Keratinocyte (primary cell): ENCODE data around the gene SHC1. TPM values are rescaled to one million over a fixed set of nuclear protein-coding genes. Genes with fewer than 3 reads are reported as not detected.
A peak's percentile ranks its signal among the peaks of the same experiment; 100 is the strongest.

Experiments
- DNase-seq: peaks from one replicate; pipeline ENCODE4 v3.0.0-alpha.2; 2011; ENCODE audit warnings: low read depth, missing footprints, low spot score
- FAIRE-seq: peaks from 2 replicates; lab custom pipeline; 2011; peaks lifted over from hg19 to GRCh38; lab: Jason Lieb, UNC
- H2AFZ ChIP-seq: 2 replicates; pipeline ENCODE4 v1.6.0; 2012; ENCODE audit warnings: low read length, control low read depth, inconsistent platforms; ENCODE audit not compliant: control insufficient read depth
- H3K27ac ChIP-seq: 2 replicates; pipeline ENCODE4 v1.5.1; 2011; ENCODE audit warnings: low read length; ENCODE audit not compliant: control insufficient read depth, insufficient read depth
- H3K27me3 ChIP-seq: 3 replicates; pipeline ENCODE4 v1.6.0; 2011; ENCODE audit warnings: low read length; ENCODE audit not compliant: control insufficient read depth, insufficient read depth; ENCODE audit errors: extremely low read depth
- H3K36me3 ChIP-seq, 2 experiments: 2 replicates in 1 of 2; 3 replicates in 1 of 2; pipeline ENCODE4 v1.5.1; 2011; ENCODE audit warnings: low read length in 2 of 2, mild to moderate bottlenecking in 1 of 2; ENCODE audit not compliant: control insufficient read depth in 2 of 2, insufficient read depth in 2 of 2; ENCODE audit errors: extremely low read depth in 1 of 2
- H3K4me1 ChIP-seq: 3 replicates; pipeline ENCODE4 v1.5.1; 2011; ENCODE audit warnings: low read length; ENCODE audit not compliant: control insufficient read depth, insufficient read depth; ENCODE audit errors: extremely low read depth
- H3K4me2 ChIP-seq: 3 replicates; pipeline ENCODE4 v1.6.0; 2011; ENCODE audit warnings: low read depth, low read length; ENCODE audit not compliant: control insufficient read depth, insufficient read depth; ENCODE audit errors: extremely low read depth
- H3K4me3 ChIP-seq, 3 experiments: fragments of 200-600 bp in 1 of 3; sonication (generic) in 1 of 3; 2 replicates in 2 of 3; 3 replicates in 1 of 3; pipeline ENCODE4 v1.5.1; 2011 to 2016; ENCODE audit warnings: low read length in 3 of 3, mild to moderate bottlenecking in 3 of 3, control low read depth in 2 of 3, inconsistent platforms in 1 of 3, low read depth in 1 of 3, mixed read lengths in 1 of 3, mixed run types in 1 of 3, moderate library complexity in 1 of 3; ENCODE audit not compliant: control insufficient read depth in 2 of 3, insufficient read depth in 2 of 3; ENCODE audit errors: extremely low read depth in 1 of 3
- H3K79me2 ChIP-seq: 2 replicates; pipeline ENCODE4 v1.6.0; 2012; ENCODE audit warnings: low read length; ENCODE audit not compliant: control insufficient read depth, insufficient read depth
- H3K9ac ChIP-seq: 3 replicates; pipeline ENCODE4 v1.6.0; 2011; ENCODE audit warnings: low read length; ENCODE audit not compliant: control insufficient read depth, insufficient read depth; ENCODE audit errors: extremely low read depth
- H3K9me1 ChIP-seq: 3 replicates; pipeline ENCODE4 v1.6.0; 2011; ENCODE audit warnings: low read length; ENCODE audit not compliant: control insufficient read depth, insufficient read depth; ENCODE audit errors: extremely low read depth
- H3K9me3 ChIP-seq: 2 replicates; pipeline ENCODE4 v1.5.1; 2012; ENCODE audit warnings: low read depth, low read length; ENCODE audit not compliant: control insufficient read depth
- H4K20me1 ChIP-seq: 3 replicates; pipeline ENCODE4 v1.6.0; 2011; ENCODE audit warnings: low read length; ENCODE audit not compliant: control insufficient read depth, insufficient read depth; ENCODE audit errors: extremely low read depth
- CTCF ChIP-seq, 3 experiments: IDR thresholded peaks in 1 of 3; conservative IDR thresholded peaks in 1 of 3; optimal IDR thresholded peaks in 1 of 3; 2 replicates in 2 of 3; 3 replicates in 1 of 3; pipeline versions ENCODE3 to v1.5.1; 2011; ENCODE audit warnings: low read length in 3 of 3, mild to moderate bottlenecking in 3 of 3, moderate library complexity in 2 of 3, control low read depth in 1 of 3, inconsistent platforms in 1 of 3; ENCODE audit not compliant: insufficient read depth in 2 of 3; ENCODE audit errors: extremely low read depth in 1 of 3
- EZH2 ChIP-seq: IDR thresholded peaks from one replicate; pipeline ENCODE4 v1.6.1; 2012; ENCODE audit warnings: inconsistent platforms, mild to moderate bottlenecking, low read length, moderate library complexity
- dilution Hi-C: fragments of 300-500 bp; cut with MboI; formaldehyde crosslinking; loops from one replicate; pipeline ENCODE4 v1.7.0; 2020; ENCODE audit warnings: low sequenced_read_pairs; ENCODE audit not compliant: extremely low pct_ligation_motif_present
- polyA minus RNA-seq, 3 experiments: library from RNA; depleted of rRNA, polyadenylated mRNA; stranded (reverse); fragments of >200 nt; gene quantifications; 1 replicate in 1 of 3; 2 replicates in 1 of 3; 3 replicates in 1 of 3; pipeline ENCODE4 v1.2.3, GENCODE V29; 2011
- polyA plus RNA-seq, 5 experiments: library from polyadenylated mRNA; depleted of rRNA in 3 of 5; stranded (reverse) in 3 of 5; stranded (forward) in 1 of 5; unstranded in 1 of 5; fragments of >200 nt; gene quantifications; 1 replicate in 1 of 5; 2 replicates in 3 of 5; 3 replicates in 1 of 5; pipeline versions ENCODE4 v1.2.1 to v1.2.3, GENCODE V29; 2011 to 2012; ENCODE audit warnings: missing spikeins in 2 of 5, low read depth in 1 of 5, low replicate concordance in 1 of 5

SHC1 gene, protein sequence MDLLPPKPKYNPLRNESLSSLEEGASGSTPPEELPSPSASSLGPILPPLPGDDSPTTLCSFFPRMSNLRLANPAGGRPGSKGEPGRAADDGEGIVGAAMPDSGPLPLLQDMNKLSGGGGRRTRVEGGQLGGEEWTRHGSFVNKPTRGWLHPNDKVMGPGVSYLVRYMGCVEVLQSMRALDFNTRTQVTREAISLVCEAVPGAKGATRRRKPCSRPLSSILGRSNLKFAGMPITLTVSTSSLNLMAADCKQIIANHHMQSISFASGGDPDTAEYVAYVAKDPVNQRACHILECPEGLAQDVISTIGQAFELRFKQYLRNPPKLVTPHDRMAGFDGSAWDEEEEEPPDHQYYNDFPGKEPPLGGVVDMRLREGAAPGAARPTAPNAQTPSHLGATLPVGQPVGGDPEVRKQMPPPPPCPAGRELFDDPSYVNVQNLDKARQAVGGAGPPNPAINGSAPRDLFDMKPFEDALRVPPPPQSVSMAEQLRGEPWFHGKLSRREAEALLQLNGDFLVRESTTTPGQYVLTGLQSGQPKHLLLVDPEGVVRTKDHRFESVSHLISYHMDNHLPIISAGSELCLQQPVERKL
- polyA plus RNA-seq (245 to 385 TPM (median 272 TPM) in 3 replicates), polyA minus RNA-seq (280 to 465 TPM (median 409 TPM) in 3 replicates)
- 41.9 TPM for polyA plus RNA-seq (2011; ENCODE audit: low read depth)
- 316 and 399 TPM in 2 replicates for polyA plus RNA-seq (2011; cell fraction: cytosol; rRNA removed)
- polyA plus RNA-seq (2011; cell fraction: nucleus; rRNA removed) = 637 and 800 TPM in 2 replicates
- polyA plus RNA-seq (2012; ENCODE audit: low replicate concordance) = 195 and 241 TPM in 2 replicates
- 214 TPM for polyA minus RNA-seq (2011; cell fraction: cytosol; rRNA and poly(A)+ RNA removed)
- 152 and 244 TPM in 2 replicates for polyA minus RNA-seq (2011; cell fraction: nucleus; rRNA and poly(A)+ RNA removed)

GRCh38 chr1:154970631-154971340 is at the start of gene SHC1:
Gene SHC1, minus strand, starts transcription at chr1:154970747. Its CDS starts 221 bp downstream, at chr1:154970526.
- TF ChIP-seq CTCF (optimal IDR thresholded peaks at IDR 0.05 in 1 of 3, IDR thresholded peaks at IDR 0.05 in 1 of 3, conservative IDR thresholded peaks at IDR 0.05 in 1 of 3; ENCODE audit: extremely low read depth in 1 of 3, insufficient read depth in 2 of 3, low read length in 3 of 3) (no peak), EZH2 (no peak)
- H3K4me1 ChIP-seq = peaks cover 50% of the 10 kb centered on the region

DNA sequence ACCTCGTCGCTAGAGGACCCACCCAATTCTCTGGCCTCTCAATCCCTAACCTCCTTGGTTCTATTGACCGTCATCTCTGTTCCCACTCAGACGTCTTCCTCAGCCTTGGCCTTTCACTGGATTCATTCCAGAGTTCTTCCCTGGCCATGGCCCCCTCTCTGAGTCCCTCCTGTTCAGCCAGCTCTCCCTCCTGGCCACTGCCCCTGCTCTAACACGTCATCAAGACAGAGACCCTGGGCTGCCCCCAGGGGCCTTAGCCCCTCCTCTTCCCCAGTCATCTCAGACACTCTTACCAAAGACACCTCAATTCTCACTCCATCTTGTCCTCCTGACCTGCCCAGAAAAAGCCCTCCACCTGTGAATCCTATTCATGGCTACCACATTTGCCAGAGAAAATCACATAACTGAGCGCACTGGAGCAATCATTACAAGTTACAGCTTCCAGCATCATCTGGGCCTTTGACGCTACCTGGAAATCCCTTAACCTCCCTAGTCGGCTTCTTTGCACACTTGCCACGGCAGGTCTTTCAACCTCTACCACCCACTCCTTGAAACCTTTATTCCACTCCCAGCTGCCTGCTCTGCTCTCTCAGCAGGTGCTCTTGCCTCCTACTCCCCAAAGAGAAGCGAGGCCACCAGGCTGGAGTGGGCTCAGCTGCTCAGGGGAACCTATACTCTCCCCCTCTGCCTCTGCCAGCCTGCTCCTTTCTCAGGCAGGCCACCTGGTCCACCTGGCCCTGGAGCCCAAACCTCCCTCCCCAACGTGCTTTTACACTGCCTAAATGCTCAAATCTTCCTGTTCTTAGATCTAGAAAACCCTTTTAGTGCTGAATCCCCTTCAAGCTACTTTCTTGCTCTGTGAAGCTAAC is 49.1 kb upstream of the SHC1 start:
- Histone ChIP-seq H3K9me3 (no peaks in the 10 kb centered on the region), H3K9me1 (no peaks in the 10 kb centered on the region), H3K4me3 (no peak overlapping the region), H3K4me1 (peaks cover 41% of the 10 kb centered on the region), H3K36me3 (peaks cover 18 to 25% of the 10 kb centered on the region in 2 experiments), H4K20me1 (no peaks in the 10 kb centered on the region), H3K9ac (no peak overlapping the region), H3K4me2 (no peak overlapping the region), H2AFZ (no peak overlapping the region), H3K79me2 (no peaks in the 10 kb centered on the region), H3K27me3 (no peaks in the 10 kb centered on the region), H3K27ac (no peak overlapping the region)
- DNase-seq (no peak), FAIRE-seq (no peak)
- dilution Hi-C loops = no loop called here
- no peak for TF ChIP-seq EZH2
- TF ChIP-seq CTCF (optimal IDR thresholded peaks at IDR 0.05 in 1 of 3, IDR thresholded peaks at IDR 0.05 in 1 of 3, conservative IDR thresholded peaks at IDR 0.05 in 1 of 3; ENCODE audit: extremely low read depth in 1 of 3, insufficient read depth in 2 of 3, low read length in 3 of 3) = no peak

More at GRCh38 chr1:154970631-154971340, at the start of gene SHC1:
- DNase-seq (peak; percentile 84), FAIRE-seq (peak; percentile 65)
- Histone ChIP-seq H4K20me1 (no peaks in the 10 kb centered on the region), H3K9ac (peak within 1 kb of the TSS; percentile 79), H3K79me2 (peaks cover 54% of the 10 kb centered on the region), H3K27me3 (no peaks in the 10 kb centered on the region), H3K27ac (peak within 1 kb of the TSS; percentile 99), H3K4me2 (peak within 1 kb of the TSS; percentile 76), H3K9me3 (no peaks in the 10 kb centered on the region), H3K36me3 (peaks cover 14 to 32% of the 10 kb centered on the region in 2 experiments), H3K9me1 (no peaks in the 10 kb centered on the region), H2AFZ (no peak within 1 kb of the TSS), H3K4me3 (peak within 1 kb of the TSS; percentile 52 to 71 (median 54))
- dilution Hi-C loops = no loop called here
